GM18517 (cell line): Measurements from ENCODE around the gene NCOA3.

Source experiments
- ATAC-seq: cut with Tn5 transposase; IDR thresholded peaks from one replicate; pipeline ENCODE4 v1.9.1; 2021; ENCODE audit warnings: mild to moderate bottlenecking, moderate library complexity; ENCODE audit not compliant: unreplicated experiment

The NCOA3 gene

GRCh38 chr20:47627540-47627939 lies 125.9 kb downstream of the NCOA3 start:
- ATAC-seq, result no peak

GRCh38 chr20:47629907-47630306 lies 128.2 kb downstream of the NCOA3 start:
- ATAC-seq, result no peak

GRCh38 chr20:47631078-47631477 lies 129.4 kb downstream of the NCOA3 start:
- no peak for ATAC-seq

GRCh38 chr20:47635256-47635655 lies 133.6 kb downstream of the NCOA3 start:
- ATAC-seq, result no peak

GRCh38 chr20:47638851-47639250 lies 137.2 kb downstream of the NCOA3 start:
- ATAC-seq, result no peak

GRCh38 chr20:47642118-47642517 lies 140.4 kb downstream of the NCOA3 start:
- no peak for ATAC-seq

- no peak for ATAC-seq
These were observed 140.9 kb downstream of the NCOA3 start for GRCh38 chr20:47642624-47643023.

- no peak for ATAC-seq
These were observed 143.9 kb downstream of the NCOA3 start for GRCh38 chr20:47645632-47646031.

GRCh38 chr20:47647994-47648393 lies 146.3 kb downstream of the NCOA3 start:
- ATAC-seq, result no peak

- no peak for ATAC-seq
These were observed 147.3 kb downstream of the NCOA3 start for GRCh38 chr20:47648943-47649342.

- ATAC-seq, result no peak
These were observed 150.6 kb downstream of the NCOA3 start for GRCh38 chr20:47652301-47652700.

GRCh38 chr20:47652794-47653193 lies 151.1 kb downstream of the NCOA3 start:
- no peak for ATAC-seq

- ATAC-seq, result no peak
These were observed 152.2 kb downstream of the NCOA3 start for GRCh38 chr20:47653869-47654268.

- ATAC-seq, result no peak
These were observed 152.7 kb downstream of the NCOA3 start for GRCh38 chr20:47654370-47654769.

- no peak for ATAC-seq
These were observed 153.9 kb downstream of the NCOA3 start for GRCh38 chr20:47655635-47656034.

GRCh38 chr20:47656318-47656717 lies 154.6 kb downstream of the NCOA3 start:
- no peak for ATAC-seq

- no peak for ATAC-seq
These were observed 158.4 kb downstream of the NCOA3 start for GRCh38 chr20:47659904-47660601.

GRCh38 chr20:47660602-47660905 lies 158.9 kb downstream of the NCOA3 start:
- ATAC-seq, result no peak

GRCh38 chr20:47660983-47661700 lies 159.5 kb downstream of the NCOA3 start:
- no peak for ATAC-seq

GRCh38 chr20:47661714-47662113 lies 160.0 kb downstream of the NCOA3 start:
- no peak for ATAC-seq

GRCh38 chr20:47662483-47663353 lies 161.0 kb downstream of the NCOA3 start:
- ATAC-seq, result no peak
